ENCODE data around the gene ITIH4. TPM values are rescaled to one million over a fixed set of nuclear protein-coding genes. Genes with fewer than 3 reads are reported as not detected.
A peak's percentile ranks its signal among the peaks of the same experiment; 100 is the strongest.

Gene ITIH4
- total RNA-seq, 2 donors from 2014 or later: 50.6 to 51.4 TPM

DNA sequence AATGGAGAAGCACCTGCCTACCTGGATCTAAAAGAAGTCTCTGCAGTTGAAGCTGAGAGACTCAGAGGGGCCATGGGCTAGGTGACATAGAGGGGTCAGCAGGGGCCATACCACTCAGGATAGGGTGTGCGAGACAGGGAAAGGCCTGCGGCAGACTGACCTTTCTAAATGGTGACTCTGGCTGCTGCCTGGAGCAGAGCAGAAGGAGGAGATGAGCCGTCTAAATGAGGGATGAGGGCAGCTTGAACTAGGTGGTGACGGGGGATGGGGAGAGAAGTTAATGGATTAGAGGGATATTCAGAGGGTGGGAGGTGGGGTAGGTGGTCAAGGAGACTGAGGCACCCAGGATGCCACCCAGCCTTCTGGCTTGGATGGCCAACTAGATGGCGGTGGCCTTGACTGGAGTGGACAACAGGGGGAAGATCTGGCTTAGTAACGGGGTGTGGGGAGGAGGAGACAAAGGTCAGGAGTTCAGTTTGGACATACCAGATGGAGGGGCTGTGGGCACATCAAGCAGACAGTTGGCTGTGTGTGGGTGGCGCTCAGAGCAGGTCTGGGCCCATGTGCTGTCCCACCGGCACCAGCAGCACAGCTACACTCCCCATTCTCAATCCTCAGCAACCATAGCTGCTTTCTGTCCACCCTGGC, 56.3 kb downstream of the ITIH4 start:
- no peak overlapping the region for H3K27ac ChIP-seq
- no peaks in the 10 kb centered on the region for H3K27me3 ChIP-seq (replicated peaks; ENCODE audit: insufficient read depth)
- peaks cover 9 to 13% of the 10 kb centered on the region in 2 donors for H3K4me1 ChIP-seq (ENCODE audit: control insufficient read depth in 1 of 2, low read depth in 2 of 2)
- ATAC-seq (ENCODE audit: insufficient number of reproducible peaks, low FRiP score, low read depth) (no peak), DNase-seq (ENCODE audit: low spot score) (no peak)
- no peaks in the 10 kb centered on the region for H3K36me3 ChIP-seq
- no peak overlapping the region for H3K4me3 ChIP-seq
- TF ChIP-seq, protein P1, sequence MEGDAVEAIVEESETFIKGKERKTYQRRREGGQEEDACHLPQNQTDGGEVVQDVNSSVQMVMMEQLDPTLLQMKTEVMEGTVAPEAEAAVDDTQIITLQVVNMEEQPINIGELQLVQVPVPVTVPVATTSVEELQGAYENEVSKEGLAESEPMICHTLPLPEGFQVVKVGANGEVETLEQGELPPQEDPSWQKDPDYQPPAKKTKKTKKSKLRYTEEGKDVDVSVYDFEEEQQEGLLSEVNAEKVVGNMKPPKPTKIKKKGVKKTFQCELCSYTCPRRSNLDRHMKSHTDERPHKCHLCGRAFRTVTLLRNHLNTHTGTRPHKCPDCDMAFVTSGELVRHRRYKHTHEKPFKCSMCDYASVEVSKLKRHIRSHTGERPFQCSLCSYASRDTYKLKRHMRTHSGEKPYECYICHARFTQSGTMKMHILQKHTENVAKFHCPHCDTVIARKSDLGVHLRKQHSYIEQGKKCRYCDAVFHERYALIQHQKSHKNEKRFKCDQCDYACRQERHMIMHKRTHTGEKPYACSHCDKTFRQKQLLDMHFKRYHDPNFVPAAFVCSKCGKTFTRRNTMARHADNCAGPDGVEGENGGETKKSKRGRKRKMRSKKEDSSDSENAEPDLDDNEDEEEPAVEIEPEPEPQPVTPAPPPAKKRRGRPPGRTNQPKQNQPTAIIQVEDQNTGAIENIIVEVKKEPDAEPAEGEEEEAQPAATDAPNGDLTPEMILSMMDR (IDR thresholded peaks at IDR 0.05): no peak
- H3K9me3 ChIP-seq: no peaks in the 10 kb centered on the region

DNA sequence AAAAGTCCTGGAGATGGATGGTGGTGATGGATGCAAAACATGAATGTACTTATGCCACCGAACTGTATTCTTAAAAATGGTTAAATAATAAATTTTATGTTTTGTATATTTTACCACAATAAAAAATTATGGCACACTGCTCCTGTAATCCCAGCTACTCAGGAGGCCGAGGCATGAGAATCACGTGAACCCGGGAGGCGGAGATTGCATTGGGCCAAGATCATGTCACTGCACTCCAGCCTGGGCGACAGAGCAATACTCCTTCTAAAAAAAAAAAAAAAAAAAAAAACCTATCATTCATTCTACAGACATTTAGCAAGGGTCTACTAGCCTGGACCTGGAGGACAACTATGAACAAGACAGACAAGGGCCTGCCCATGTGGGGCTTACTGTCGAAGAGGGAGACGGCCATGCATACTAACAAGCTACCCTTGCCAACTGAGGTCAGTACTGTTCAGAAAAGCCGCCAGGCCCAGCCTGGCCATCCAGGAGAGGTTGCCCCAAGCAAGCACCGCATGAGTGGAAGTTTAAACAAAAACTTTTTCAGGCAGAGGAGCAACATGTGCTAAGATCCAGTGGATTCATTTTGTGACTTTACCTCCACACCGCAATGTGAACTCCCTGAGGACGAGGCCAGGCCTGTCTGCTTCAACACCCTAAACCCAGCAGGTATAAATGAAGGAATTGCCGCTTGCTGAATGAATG, 57.0 kb downstream of the ITIH4 start:
- DNase-seq (ENCODE audit: low spot score) (no peak), ATAC-seq (ENCODE audit: insufficient number of reproducible peaks, low FRiP score, low read depth) (no peak)
- no peak overlapping the region for H3K4me3 ChIP-seq
- no peak overlapping the region for H3K27ac ChIP-seq
- H3K27me3 ChIP-seq (replicated peaks; ENCODE audit: insufficient read depth): no peaks in the 10 kb centered on the region
- no peaks in the 10 kb centered on the region for H3K36me3 ChIP-seq
- TF ChIP-seq, protein P1 (IDR thresholded peaks at IDR 0.05): no peak
- no peaks in the 10 kb centered on the region for H3K9me3 ChIP-seq
- H3K4me1 ChIP-seq (ENCODE audit: control insufficient read depth in 1 of 2, low read depth in 2 of 2): peaks cover 9 to 13% of the 10 kb centered on the region in 2 donors

DNA sequence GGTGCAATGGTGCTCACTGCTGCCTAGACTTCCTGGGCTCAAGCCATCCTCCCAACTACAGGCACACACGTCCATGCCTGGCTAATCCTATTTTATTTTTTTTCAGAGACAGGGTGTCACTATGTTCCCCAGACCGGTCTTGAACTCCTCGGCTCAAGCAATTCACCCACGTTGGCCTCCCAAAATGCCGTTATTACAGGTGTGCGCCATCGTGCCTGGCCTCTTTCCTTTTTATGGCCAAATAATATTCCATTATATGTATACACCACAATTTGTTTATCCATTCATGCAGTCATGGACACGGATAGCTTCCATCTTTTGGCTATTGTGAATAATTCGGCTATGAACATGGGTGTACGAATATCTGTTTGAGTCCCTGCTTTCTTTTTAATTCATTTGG, 58.8 kb downstream of the ITIH4 start:
- H3K27me3 ChIP-seq (replicated peaks; ENCODE audit: insufficient read depth): no peaks in the 10 kb centered on the region
- H3K27ac ChIP-seq: peak overlapping the region; percentile 75 to 80
- ATAC-seq (ENCODE audit: insufficient number of reproducible peaks, low FRiP score, low read depth) (no peak), DNase-seq (ENCODE audit: low spot score) (no peak)
- no peaks in the 10 kb centered on the region for H3K36me3 ChIP-seq
- TF ChIP-seq, protein P1 (IDR thresholded peaks at IDR 0.05): no peak
- peak overlapping the region; percentile 99 for H3K4me3 ChIP-seq
- H3K4me1 ChIP-seq (ENCODE audit: control insufficient read depth in 1 of 2, low read depth in 2 of 2): peaks cover 9 to 13% of the 10 kb centered on the region in 2 donors
- no peaks in the 10 kb centered on the region for H3K9me3 ChIP-seq

DNA sequence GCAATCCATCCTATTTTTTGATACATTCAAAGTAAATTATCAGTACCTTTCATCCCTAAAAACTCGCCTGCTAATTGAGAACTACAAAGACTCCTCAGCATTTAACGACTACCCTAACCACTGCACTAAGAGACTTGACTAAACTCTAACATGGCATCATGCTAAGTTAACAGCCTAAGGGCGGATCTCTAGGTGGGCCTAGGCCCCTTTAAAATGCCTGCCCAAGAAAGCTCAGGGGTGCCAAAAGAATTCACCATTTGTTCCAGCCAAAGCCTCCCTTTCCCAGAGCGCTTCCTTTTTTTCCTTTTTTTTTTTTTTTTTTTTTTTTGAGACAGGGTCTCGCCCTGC, 59.2 kb downstream of the ITIH4 start:
- Histone ChIP-seq H3K36me3 (no peaks in the 10 kb centered on the region), H3K9me3 (no peaks in the 10 kb centered on the region), H3K4me1 (ENCODE audit: control insufficient read depth in 1 of 2, low read depth in 2 of 2) (peaks cover 9 to 13% of the 10 kb centered on the region in 2 donors), H3K4me3 (peak overlapping the region; percentile 99), H3K27me3 (replicated peaks; ENCODE audit: insufficient read depth) (no peaks in the 10 kb centered on the region), H3K27ac (peak overlapping the region; percentile 75 to 80)
- TF ChIP-seq, protein P1 (IDR thresholded peaks at IDR 0.05): no peak
- no peak for DNase-seq (ENCODE audit: low spot score)
- no peak for ATAC-seq (ENCODE audit: insufficient number of reproducible peaks, low FRiP score, low read depth)

DNA sequence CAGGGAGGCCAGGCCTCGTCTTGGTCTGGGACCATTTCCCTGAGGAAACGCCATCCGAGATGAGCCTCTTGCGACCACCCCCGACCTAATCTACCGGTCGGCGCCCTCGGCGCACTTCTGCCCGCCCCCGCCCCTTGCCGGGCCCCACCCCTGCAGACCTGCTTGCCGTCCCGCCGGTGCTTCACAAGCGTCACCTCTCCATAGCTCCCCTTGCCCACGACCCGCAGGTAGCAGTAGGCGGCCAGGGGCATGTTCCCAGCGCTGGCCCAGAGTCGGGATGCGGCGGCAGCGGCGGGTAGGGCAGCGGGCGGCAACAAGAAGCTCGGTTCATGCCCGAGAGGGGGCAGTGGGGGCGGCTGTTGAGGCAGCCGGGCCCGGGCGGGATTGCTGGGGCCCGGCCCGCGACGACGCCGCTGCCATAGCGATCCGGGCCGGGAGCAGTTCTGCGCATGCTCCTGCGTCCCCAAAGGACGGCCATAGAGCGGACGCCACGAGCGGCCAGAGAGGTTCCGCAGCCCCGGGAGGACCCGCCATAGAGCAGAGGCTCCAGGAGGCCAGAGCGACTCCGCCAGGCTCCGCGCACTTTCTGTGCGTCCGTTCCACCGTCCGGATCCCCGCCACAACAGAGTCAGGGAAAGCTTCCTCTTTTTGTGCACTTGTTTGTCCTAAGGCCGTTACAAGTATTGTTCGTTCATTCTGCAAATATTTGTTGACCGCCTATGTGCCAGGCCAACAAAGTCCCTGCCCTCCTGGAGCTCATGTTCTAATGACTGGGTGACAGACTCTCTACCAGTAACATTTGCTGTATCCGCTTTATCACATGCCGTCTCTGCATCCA, 59.8 kb downstream of the ITIH4 start, which contains the start of gene NEK4:
TSS of gene NEK4 (minus strand) at position 445 of the 838 bp plus-strand sequence. CDS start at position 251, 194 bp downstream.
- Histone ChIP-seq H3K27me3 (replicated peaks; ENCODE audit: insufficient read depth) (no peaks in the 10 kb centered on the region), H3K27ac (peak within 1 kb of the TSS; percentile 75 to 80), H3K9me3 (no peaks in the 10 kb centered on the region), H3K36me3 (peaks cover 4% of the 10 kb centered on the region), H3K4me1 (ENCODE audit: control insufficient read depth in 1 of 2, low read depth in 2 of 2) (peaks cover 9 to 13% of the 10 kb centered on the region in 2 donors), H3K4me3 (peak within 1 kb of the TSS; percentile 99)
- peak; percentile 49 for DNase-seq (ENCODE audit: low spot score)
- ATAC-seq (ENCODE audit: insufficient number of reproducible peaks, low FRiP score, low read depth): peak; percentile 65
- TF ChIP-seq, protein P1 (IDR thresholded peaks at IDR 0.05): no peak

All from thoracic aorta (tissue), 2 donors.